Activated CD4-positive, alpha-beta T cell treated with anti-CD3 and anti-CD28 coated beads, Interleukin-2, amount 50 U/mL, for 1 hour (primary cell): ENCODE data around the gene VAV2.

Experiments used
- DNase-seq: peaks from one replicate; pipeline ENCODE4 v3.0.0-alpha.2; 2020

Gene VAV2

DNA sequence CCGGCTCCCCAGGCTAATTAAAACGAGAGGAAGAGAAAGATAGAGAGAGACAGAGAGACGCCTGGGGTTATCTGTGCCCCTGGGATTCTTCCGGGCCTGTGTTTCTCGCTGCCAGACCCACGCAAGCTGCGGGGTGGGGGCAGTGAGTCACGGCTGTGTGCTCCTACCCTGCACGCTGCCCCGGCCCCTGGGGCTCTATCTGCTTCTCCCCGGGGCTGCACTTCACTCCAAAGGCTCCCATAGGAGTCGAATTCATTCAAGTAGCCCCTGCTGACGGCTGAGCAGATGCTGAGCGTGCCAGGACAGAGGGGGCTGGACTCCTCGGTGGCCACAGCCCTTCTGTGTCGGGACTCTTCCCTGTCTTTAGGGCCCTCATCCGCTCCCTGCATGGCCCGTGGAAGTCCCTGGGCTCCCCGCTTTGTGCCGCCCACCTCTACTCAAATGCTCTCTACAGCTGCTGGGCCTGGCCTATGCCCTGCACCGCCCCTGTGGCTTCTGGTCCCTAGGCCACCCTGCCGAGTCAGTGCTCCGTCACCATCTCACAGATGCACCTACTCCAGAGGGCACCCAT lies 276.7 kb downstream of the VAV2 start:
- DNase-seq, result no peak

DNA sequence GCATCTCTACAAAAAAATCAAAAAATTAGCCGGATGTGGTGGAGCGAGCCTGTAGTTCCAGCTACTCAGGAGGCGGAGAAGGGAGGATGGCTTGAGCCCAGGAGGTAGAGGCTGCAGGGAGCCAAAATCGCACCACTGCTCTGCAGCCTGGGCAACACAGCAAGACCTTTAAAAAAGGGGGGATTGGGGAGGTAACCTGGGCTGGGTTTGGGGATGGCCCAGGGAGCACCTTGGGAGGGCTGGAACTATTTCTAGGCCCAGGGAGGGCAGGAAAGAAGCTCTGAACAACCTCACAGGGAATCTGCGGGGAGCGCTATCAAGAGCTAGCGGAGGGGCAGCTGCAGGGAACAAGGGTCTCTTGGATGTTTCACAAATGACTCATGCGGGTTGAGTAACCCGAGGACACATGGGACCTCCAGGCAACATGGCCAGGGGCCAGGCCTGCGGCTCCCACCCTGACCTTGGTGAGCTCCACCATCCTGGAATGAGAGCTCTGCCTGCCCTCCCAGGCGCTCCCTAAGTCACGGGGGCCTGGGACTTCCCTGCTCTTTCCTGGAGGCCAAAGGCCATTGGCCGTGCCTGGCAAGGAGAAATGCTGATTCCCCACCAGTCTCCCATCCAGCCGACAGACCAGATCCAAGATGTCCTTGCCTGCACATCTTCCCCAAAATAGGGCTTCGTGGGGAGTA lies 277.4 kb downstream of the VAV2 start:
- no peak for DNase-seq

DNA sequence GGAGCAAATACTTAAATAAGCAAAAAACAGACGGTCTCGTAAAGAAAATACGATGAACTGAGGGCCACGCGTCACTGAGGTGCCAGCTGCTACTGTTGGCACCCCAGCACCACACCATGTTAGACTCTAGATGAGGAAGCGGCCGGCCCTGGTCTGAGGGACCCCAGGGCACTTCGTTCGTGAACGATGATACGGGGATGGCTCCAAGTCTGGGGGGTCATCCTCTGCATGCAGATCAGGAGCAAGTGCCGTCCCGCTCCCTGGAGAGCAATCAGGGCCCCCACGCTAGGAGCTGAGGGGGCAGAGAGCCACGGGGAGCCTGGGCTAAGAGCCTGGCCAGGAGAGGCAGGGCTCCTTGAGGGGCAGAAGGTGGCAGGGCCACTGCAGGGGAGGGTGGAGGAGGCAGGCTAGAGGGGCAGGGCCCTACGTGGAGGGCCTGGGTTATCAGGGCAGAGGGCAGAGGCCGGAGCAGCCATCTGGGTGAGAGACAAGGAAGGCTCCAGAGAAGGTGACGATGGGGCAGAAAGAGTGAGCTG lies 278.1 kb downstream of the VAV2 start:
- DNase-seq, result no peak

DNA sequence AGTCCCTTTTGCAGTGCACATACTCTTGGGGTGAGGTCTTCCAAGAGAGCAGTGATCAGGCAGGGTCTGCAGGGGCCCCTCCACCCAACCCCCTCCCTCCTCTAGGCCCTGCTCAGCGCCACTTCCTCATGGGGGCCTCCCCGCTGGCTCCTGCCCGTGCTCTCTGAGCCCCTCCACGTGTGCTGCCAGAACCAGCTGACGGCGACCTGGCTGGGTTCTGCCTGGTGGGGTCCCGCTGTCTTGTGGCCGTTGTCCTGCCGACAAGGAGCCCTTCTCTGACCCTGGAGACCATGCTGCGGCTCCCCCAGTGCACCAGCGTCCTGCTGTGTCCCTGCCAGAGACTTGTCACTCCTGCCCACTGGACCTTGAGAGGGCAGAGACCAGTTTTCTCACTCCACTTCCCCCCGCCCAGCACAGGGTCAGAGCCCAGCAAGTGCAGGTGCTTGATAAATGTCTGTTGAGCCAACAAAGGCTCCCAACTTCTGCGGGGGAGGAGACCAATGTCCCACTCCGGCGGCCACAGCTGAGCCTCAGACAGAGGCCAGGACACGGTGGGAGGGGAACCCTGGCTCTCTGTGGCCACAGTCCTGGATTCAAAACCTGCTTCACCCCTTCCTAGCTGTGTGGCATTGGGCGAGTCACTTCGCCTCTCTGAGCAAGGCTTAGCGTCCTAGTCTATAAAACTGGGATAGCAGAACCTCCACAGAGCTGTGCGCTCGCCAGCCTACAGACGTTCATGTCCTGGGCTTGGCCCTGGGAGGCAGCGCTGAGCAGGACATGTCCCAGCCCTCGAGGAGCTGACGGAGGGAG lies 278.8 kb downstream of the VAV2 start:
- no peak for DNase-seq

DNA sequence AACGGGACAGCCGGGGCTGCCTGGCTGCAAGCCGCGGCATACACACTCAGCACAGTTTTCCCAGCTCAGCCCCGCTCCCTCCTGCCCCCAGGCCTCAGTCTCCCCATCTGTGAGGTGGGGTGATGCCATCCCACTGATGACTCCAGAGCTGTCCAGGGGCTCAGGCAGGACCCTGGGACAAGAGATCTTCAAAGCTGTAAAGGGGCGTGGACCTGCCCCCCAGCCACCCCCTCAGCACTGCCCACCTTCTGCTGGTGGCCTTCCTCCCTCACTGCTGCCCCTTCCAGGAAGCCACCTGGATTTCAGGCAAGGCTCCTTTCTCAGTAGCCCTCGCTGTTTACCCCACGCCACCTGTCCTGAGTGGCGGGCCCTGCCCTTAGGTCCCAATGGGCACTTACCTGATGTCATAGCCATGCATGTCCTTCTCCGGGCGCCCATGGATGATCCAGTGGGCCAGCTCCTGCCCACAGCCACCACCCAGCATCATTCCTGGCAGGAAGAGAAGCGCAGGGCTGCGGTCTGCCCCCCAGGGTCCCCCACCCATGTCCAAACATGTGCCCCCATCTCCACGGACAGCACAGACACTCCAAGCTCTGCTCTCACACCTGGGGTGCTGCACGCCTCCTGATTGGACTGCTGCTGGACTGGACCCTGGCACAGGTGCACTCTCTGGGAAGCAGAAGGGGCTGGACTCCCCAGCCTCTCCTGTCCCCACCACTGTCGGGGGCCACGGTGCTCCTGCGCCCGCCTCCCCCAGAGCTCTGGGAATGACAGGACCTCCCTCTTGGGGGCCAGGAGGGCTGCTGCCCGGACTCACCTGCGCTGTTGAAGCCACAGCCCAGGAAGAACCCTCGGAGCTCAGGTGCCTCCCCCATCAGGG lies 279.7 kb downstream of the VAV2 start:
- no peak for DNase-seq
